Adipose tissue (tissue), 3 donors: ENCODE measurements around the gene FER. TPM values are rescaled to one million over a fixed set of nuclear protein-coding genes. Genes with fewer than 3 reads are reported as not detected.

Source experiments
- H3K27ac ChIP-seq: one replicate; pipeline ENCODE4 v1.5.1; 2013; ENCODE audit warnings: low read depth, low read length
- WGBS, 3 donors: extraction: QIAGEN DNeasy Blood & Tissue Kit; methylation state at CpG; one replicate each; pipeline ENCODE4 v1.1.7; 2013; 5-methylcytosine and 5-hydroxymethylcytosine counted together
- polyA plus RNA-seq, 3 donors: library from polyadenylated mRNA; stranded (reverse); fragments of 200-250 nt; gene quantifications; one replicate each; pipeline ENCODE4 v1.2.3, GENCODE V29; 2013
- donor health status: healthy with polysubstance abuse.
- donor health status: Bipolar disorder and iron deficiency.
- donor health status: healthy.

FER gene
- polyA plus RNA-seq, 3 donors, result 1.3 to 2.9 (median 2.8) TPM

- no peak overlapping the region for H3K27ac ChIP-seq
- WGBS, 3 donors, result 96 to 100% (median 98%) methylated on average over 2 of the region's 2 CpGs
These were observed 425.5 kb downstream of the FER start for GRCh38 chr5:109173036-109173794.

GRCh38 chr5:109177227-109177626 is 429.5 kb downstream of the FER start:
- 58 to 88% (median 62%) methylated on average over 2 of the region's 2 CpGs for WGBS, 3 donors
- H3K27ac ChIP-seq, result no peak overlapping the region

GRCh38 chr5:109177782-109178181 is 430.1 kb downstream of the FER start:
- H3K27ac ChIP-seq, result no peak overlapping the region

GRCh38 chr5:109180668-109181067 is 433.0 kb downstream of the FER start:
- WGBS, 3 donors, result 94 to 96% (median 95%) methylated on average over 4 of the region's 4 CpGs
- H3K27ac ChIP-seq, result no peak overlapping the region

DNA sequence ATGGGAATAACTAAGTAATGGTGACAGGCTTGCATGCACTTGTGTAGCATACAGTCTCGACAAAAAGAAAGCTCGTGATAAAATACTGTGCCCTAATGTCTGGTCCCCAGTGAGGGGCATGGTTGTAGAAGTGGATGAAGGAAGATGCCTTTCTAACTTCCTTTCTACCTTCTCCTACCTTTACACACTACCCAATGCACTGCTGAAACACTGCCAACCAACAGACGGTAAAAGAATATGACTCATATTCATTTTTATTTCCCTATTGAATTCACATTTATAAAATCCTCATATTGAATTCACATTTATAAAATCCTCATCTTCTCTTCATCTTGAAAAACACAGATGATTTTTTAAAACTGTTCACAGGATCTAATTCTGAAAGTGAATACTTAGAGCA is 439.1 kb downstream of the FER start:
- no peak overlapping the region for H3K27ac ChIP-seq
- 74 to 85% (median 80%) methylated on average over 3 of the region's 3 CpGs for WGBS, 3 donors

- no peak overlapping the region for H3K27ac ChIP-seq
- 29 to 45% (median 30%) methylated on average over 2 of the region's 2 CpGs for WGBS, 3 donors
These were observed 443.5 kb downstream of the FER start for GRCh38 chr5:109191153-109191558.

GRCh38 chr5:109192027-109192426 is 444.3 kb downstream of the FER start:
- H3K27ac ChIP-seq, result no peak overlapping the region
- 82 to 91% (median 88%) methylated on average over 1 of the region's 1 CpG for WGBS, 3 donors

DNA sequence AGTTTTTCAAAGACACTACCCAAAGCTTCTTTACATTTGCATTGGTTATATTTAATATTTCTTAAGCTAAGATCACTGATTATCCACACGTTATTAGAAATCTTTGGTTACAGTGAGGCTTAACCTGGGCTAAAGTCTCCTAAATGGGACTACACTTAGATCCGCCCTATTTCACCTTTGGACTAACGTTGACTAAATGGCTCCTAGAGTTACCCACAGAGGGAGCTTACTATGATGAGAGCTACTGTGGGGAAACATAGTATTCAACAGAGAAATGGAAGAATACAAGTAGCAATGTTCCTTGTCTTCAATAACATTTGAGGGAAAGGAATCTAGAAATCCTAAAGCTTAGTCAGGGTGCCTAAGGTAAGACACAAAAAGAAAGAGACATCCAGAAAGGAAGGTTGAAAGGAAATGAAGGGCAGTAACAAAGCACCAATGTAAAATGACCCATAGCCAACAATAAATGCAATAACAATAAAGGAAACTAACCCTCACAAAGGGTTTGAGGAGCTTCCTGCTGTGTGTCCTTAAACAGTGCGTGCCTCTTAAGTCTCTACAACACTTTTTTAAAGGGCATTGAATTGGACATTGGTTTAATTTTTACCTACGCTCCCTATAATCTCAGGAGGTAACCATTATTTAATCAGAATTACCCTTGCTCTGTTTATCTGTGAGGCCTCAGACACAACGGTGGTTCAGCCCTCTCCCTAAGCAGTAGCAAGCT is 445.0 kb downstream of the FER start:
- WGBS, 3 donors, result 84 to 91% (median 89%) methylated on average over 6 of the region's 6 CpGs
- no peak overlapping the region for H3K27ac ChIP-seq

DNA sequence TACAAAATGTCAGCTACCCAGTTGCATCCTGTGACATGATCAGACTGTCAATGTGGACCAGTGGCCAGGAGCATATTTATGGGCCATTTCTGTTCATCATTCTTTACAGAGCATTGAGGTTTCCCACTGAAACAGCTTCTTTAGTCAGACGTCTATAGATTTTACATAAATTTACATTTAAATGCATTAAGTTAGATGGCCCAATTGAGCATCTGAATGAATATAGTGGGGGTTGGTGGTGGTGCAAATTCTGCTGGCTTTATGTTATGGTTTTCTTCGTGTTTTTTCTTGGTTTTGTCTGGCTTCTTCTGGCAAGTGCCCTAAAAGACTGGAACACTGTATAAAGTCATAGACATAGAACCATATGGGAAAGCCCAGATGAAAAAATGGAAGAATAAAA is 448.0 kb downstream of the FER start:
- 78 to 88% (median 87%) methylated on average over 2 of the region's 2 CpGs for WGBS, 3 donors

DNA sequence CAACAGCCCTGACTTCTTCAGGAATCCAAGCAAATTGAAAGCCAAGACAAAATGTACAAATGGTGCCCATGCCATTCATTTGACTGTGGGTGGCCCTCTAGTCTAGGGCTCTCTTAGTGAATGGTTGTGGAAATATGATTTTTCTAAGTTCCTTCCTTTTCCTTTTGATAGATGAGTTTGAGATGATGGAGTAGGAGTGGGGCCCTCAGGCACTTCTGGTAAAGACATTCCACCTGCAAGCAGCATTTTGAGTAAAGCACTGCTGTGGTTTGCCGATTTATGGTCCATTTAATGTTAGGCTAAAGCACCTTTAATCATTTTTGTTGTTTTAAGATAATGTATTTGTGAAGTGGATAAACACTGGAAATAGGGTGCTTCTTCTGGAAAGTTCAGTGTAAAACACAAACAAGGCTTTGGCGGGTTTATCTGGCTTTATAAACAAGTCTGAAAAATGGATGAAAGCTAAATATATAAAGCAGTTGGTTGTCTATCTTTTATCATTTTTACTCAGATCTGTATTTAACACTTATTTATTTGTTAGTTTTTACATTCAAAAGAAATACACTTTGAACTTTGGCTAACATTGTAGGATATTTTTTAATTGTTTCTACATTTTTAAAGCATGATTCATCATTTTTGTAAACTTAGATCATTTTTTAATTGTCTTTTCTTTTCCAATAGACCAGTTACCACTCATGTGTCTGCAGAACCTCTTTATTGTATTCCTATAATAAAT is 448.6 kb downstream of the FER start:
- 73 to 89% (median 86%) methylated on average over 2 of the region's 2 CpGs for WGBS, 3 donors
- no peak overlapping the region for H3K27ac ChIP-seq

More for the DNA sequence above, 448.0 kb downstream of the FER start:
- no peak overlapping the region for H3K27ac ChIP-seq

GRCh38 chr5:109196823-109197160 is 449.1 kb downstream of the FER start:
- no peak overlapping the region for H3K27ac ChIP-seq
- WGBS, 3 donors, result 92 to 98% (median 94%) methylated on average over 2 of the region's 2 CpGs

GRCh38 chr5:109199289-109199688 is 451.6 kb downstream of the FER start:
- H3K27ac ChIP-seq, result no peak overlapping the region
- WGBS, 3 donors, result 68 to 71% (median 70%) methylated on average over 2 of the region's 2 CpGs

- WGBS, 3 donors, result 66 to 77% (median 72%) methylated on average over 5 of the region's 5 CpGs
- H3K27ac ChIP-seq, result no peak overlapping the region
These were observed 452.3 kb downstream of the FER start for GRCh38 chr5:109199799-109200620.

DNA sequence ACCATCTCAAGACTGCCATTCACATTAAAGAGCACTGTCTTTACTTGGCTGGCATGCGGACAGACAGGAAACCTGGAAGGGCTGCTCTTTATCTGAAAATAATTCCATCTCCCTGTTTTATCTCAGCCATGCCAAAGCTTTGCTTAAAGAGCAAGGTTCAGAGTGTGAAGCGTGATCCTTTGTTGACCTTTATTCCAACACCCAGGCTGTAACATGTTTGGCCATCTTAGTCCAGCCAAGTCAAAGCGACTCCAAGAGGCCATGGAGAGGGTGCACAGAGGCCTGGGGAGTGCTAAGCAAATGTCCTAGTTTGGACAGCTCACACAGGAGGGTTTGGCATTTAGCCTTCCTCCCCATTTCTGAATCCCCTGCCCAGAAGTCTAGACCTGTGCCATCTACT is 467.3 kb downstream of the FER start:
- 78 to 90% (median 81%) methylated on average over 3 of the region's 3 CpGs for WGBS, 3 donors
- H3K27ac ChIP-seq, result no peak overlapping the region

DNA sequence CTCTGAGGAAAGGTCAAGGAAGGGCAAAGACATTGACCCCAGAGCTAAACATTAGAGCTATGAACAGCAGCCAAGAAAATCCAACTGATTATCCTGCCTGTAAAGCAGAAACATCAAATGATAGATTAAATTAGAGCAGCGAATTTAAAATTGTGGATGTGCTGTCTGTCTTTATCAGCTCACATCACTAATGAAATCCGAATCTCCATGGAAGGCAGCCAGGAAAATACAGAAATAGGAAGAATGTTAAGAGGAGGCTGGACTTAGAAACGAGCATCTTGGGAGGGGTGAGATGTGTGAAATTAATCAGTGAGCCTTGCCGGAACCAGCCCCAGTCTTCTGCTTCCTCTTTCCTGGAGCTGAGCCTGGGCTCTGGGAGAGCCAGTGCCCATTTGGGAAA is 471.1 kb downstream of the FER start:
- WGBS, 3 donors, result 48 to 61% (median 50%) methylated on average over 4 of the region's 4 CpGs
- H3K27ac ChIP-seq, result no peak overlapping the region

DNA sequence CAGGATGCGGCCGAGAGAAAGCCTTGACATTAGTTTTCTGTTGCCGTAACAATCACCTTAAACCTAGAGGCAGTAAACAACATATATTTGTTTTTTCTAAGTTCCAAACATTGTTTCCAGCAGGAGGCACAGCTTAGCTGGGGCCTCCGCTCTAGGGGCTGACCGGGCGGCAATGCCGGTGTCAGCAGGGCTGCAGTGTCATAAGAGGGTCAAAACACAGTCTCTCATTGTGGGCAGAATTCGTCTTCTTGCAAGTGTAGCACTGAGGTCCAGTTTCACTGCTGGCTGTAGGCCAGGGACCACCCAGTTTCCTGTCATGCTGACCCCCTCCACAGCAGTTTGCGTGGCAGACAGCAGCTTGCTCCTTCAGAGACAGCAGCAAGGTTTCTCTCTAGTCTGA is 475.8 kb downstream of the FER start:
- 76 to 84% (median 79%) methylated on average over 9 of the region's 9 CpGs for WGBS, 3 donors
- no peak overlapping the region for H3K27ac ChIP-seq

DNA sequence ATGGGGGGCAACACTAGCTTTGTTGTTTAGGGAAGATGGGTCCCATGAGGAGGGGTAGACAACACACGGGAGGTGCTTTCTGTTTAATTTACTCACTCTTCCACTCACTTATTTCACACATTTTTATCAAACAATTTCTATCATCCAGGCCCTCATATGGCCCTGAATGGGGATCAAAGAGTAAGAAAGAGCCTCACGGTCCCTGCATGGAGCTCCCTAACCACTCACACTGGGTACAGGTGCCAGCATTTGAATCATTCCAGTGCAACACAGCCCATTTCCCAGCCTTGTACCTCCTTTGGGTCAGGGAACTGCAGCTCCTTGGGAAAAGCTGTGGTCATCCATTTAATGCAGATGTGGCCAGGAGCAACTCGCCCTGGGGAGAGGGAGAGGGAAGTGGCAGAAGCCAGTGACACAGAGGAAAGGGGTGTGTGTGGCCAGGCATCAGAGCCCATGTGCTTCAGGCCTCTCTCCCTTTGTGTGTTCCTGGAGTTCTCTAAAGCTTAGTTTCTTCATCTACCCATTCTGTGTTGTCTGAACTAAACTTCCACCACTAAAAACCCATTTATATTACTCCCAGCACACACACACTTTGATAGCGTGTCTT is 476.7 kb downstream of the FER start:
- H3K27ac ChIP-seq, result no peak overlapping the region
- 83 to 89% (median 87%) methylated on average over 4 of the region's 4 CpGs for WGBS, 3 donors
